ENCODE data around the gene PRRC1. TPM values are rescaled to one million over a fixed set of nuclear protein-coding genes. Genes with fewer than 3 reads are reported as not detected.

The PRRC1 gene
- total RNA-seq (2011; cell fraction: chromatin; rRNA removed; ENCODE audit: low replicate concordance), result 53.6 and 122 TPM in 2 replicates
- total RNA-seq (2011; cell fraction: nucleolus; rRNA removed), result 36.7 and 44.0 TPM in 2 replicates
- 65.5 and 95.0 TPM in 2 replicates for total RNA-seq (2011; cell fraction: nucleoplasm; rRNA removed)
- total RNA-seq (2014; rRNA removed) (23.4 and 24.7 TPM in 2 replicates), total RNA-seq (2014; rRNA removed; fragmentation: Illumina TruSeq; extraction: Trizol) (39.1 and 39.2 TPM in 2 replicates), total RNA-seq (2015; rRNA removed; fragmentation: Illumina TruSeq; extraction: Trizol) (38.4 and 41.1 TPM in 2 replicates), total RNA-seq (2021) (48.0 and 51.4 TPM in 2 replicates), polyA plus RNA-seq (2011; rRNA removed) (62.1 and 77.6 TPM in 2 replicates), polyA plus RNA-seq (2014; fragmentation: Illumina TruSeq; extraction: Trizol) (38.0 and 43.9 TPM in 2 replicates), polyA plus RNA-seq (2014; fragmentation: Nextera tagmentation; extraction: Ambion mirVana) (10 to 100 TPM; 44.3 to 68.7 TPM), polyA plus RNA-seq (2014; rRNA removed) (28.9 and 32.2 TPM in 2 replicates), polyA minus RNA-seq (2011; rRNA and poly(A)+ RNA removed) (194 and 197 TPM in 2 replicates), Bru-seq, nascent RNA (percentile 90 among the genes with signal in this experiment), BruChase-seq, experiment 1, labeled RNA remaining after a 2-hour chase (percentile 93 among the genes with signal in this experiment), BruChase-seq, experiment 2, labeled RNA remaining after a 6-hour chase (percentile 94 among the genes with signal in this experiment)
- polyA plus RNA-seq (2011; cell fraction: cytosol; rRNA removed), result 42.1 and 82.3 TPM in 2 replicates
- polyA plus RNA-seq (2011; cell fraction: nucleus; rRNA removed), result 60.0 and 97.1 TPM in 2 replicates
- polyA plus RNA-seq (2012), result 33.7 and 34.3 TPM in 2 replicates
- 48.2 and 51.7 TPM in 2 replicates for polyA minus RNA-seq (2011; cell fraction: cytosol; rRNA and poly(A)+ RNA removed)
- 41.2 and 96.2 TPM in 2 replicates for polyA minus RNA-seq (2011; cell fraction: nucleus; rRNA and poly(A)+ RNA removed)
- long read RNA-seq, experiment 1, full-length matches to known transcripts, result 28 of 105 reads
- long read RNA-seq, experiment 1, partial matches to known transcripts, result 43 of 105 reads
- long read RNA-seq, experiment 1, other reads (novel, unspliced or antisense), result 34 of 105 reads
- long read RNA-seq, experiment 2, partial matches to known transcripts, result 0 of 18 reads
- long read RNA-seq, experiment 2, other reads (novel, unspliced or antisense), result 17 of 18 reads
- long read RNA-seq, experiment 3, full-length matches to known transcripts, result 8 of 12 reads
- long read RNA-seq, experiment 3, partial matches to known transcripts, result 2 of 12 reads
- long read RNA-seq, experiment 3, other reads (novel, unspliced or antisense), result 2 of 12 reads

- Histone ChIP-seq H3K27me3 (ENCODE audit: control insufficient read depth in 2 of 2, insufficient read depth in 2 of 2, low read length in 2 of 2) (no peaks in the 10 kb centered on the region), H3K4me3 (peak within 1 kb of the TSS; percentile 97), H3K79me2 (ENCODE audit: control insufficient read depth, insufficient read depth, low read length) (peaks cover 51% of the 10 kb centered on the region), H3K4me2 (ENCODE audit: insufficient read depth, low read length) (peak within 1 kb of the TSS; percentile 96), H4K20me1 (replicated peaks; ENCODE audit: control insufficient read depth, insufficient read depth, low read length) (no peaks in the 10 kb centered on the region), H3K9me1 (ENCODE audit: control insufficient read depth, insufficient read depth, low read length) (no peaks in the 10 kb centered on the region), H3K4me1 (replicated peaks in 1 of 2; ENCODE audit: control insufficient read depth in 2 of 2, insufficient read depth in 2 of 2, low read length in 2 of 2) (peaks cover 9 to 12% of the 10 kb centered on the region in 2 experiments; a peak in 4 of 5 replicates), H3K36me3 (ENCODE audit: control insufficient read depth, insufficient read depth, low read length) (peaks cover 28% of the 10 kb centered on the region), H3K9me3 (replicated peaks; ENCODE audit: control insufficient read depth, insufficient read depth, low read depth, low read length) (0 out of 2 replicates have a peak, but pooled peaks cover 12% of the 10 kb centered on the region), H3K9ac (ENCODE audit: insufficient read depth in 1 of 2, low read depth in 2 of 2, low read length in 2 of 2) (peak within 1 kb of the TSS; percentile 95 to 99), H3K27ac (ENCODE audit: extremely low read depth, low read depth, low read length) (peak within 1 kb of the TSS; percentile 94), H2AFZ (ENCODE audit: low read depth, low read length) (peak within 1 kb of the TSS; percentile 99)
- ChIA-PET POLR2A (interaction anchor here (0.6 to 1.1 kb wide), 9 partner anchors 9 to 1004 kb away, joined by 3 to 4 read pairs (median 3); no protein-coding TSS in a partner anchor), CTCF (ENCODE audit: low intra/inter-chr PET ratio) (no interaction called here)
- DNase-seq (ENCODE audit: extremely low read depth in 1 of 4, low spot score in 3 of 4) (peak; percentile 87 to 91 (median 90)), ATAC-seq (peak; percentile 96), FAIRE-seq (no peak)
- no TSS peak for BruUV-seq (replicated peaks)
- under 1% methylated on average over 53 of the region's 80 CpGs for WGBS (ENCODE audit: insufficient coverage, low coverage, missing lambda C conversion rate)
- intact Hi-C loops (cut with micrococcal nuclease) (no loop called here), in situ Hi-C loops (cut with MboI) (no loop called here)
- peak; percentile 14; the same call in 1 of the 2 replicates for TF ChIP-seq ZBTB12 (CRISPR knock-in tag; IDR thresholded peaks at IDR 0.05)
- peak; percentile 74; the same call in 1 of the 2 replicates for TF ChIP-seq FOXP1 (CRISPR knock-in tag; IDR thresholded peaks at IDR 0.05)
- TF ChIP-seq HNRNPH1 (optimal IDR thresholded peaks at IDR 0.05; ENCODE audit: low read depth, low read length), result no peak
- no peak for TF ChIP-seq ZNF695 (CRISPR knock-in tag; IDR thresholded peaks at IDR 0.05)
- peak; percentile 93 for TF ChIP-seq CREB3L1 (IDR thresholded peaks at IDR 0.05; ENCODE audit: borderline replicate concordance, low read depth)
- 0 out of 2 replicates have a peak, but pooled peaks have one; percentile 3 for TF ChIP-seq THAP12 (CRISPR knock-in tag; IDR thresholded peaks at IDR 0.05)
- peak; percentile 90 for TF ChIP-seq KDM5B (IDR thresholded peaks at IDR 0.05; ENCODE audit: insufficient replicate concordance, low read depth, low read length)
- TF ChIP-seq PPARD (CRISPR knock-in tag; IDR thresholded peaks at IDR 0.05), result no peak
- no peak for TF ChIP-seq NFIC (IDR thresholded peaks at IDR 0.05)
- peak; percentile 45 for TF ChIP-seq PHF20 (IDR thresholded peaks at IDR 0.05; ENCODE audit: partially characterized antibody)
These were observed at the start of gene PRRC1 for GRCh38 chr5:127517480-127518318. PRRC1 (plus strand) TSS chr5:127517640; CDS start chr5:127523480, 5,840 bp downstream.

Data from K562 (cell line).